Heart right ventricle (tissue), 16 donors: ENCODE data around the gene MECR. TPM values are rescaled to one million over a fixed set of nuclear protein-coding genes. Genes with fewer than 3 reads are reported as not detected.

Experiments used
- ATAC-seq, 8 donors: fragments of 200-7000 bp; cut with Tn5 transposase; one replicate each; pipeline ENCODE4 v1.9.1; 2020; ENCODE audit warnings: mild to moderate bottlenecking in 8 of 8, moderate library complexity in 8 of 8, moderate number of reproducible peaks in 1 of 8
- DNase-seq, 2 donors: peaks; one replicate each; pipeline ENCODE4 v3.0.0-alpha.2; 2020
- H3K27ac ChIP-seq, 10 donors: fragments of 200-600 bp; sonication (generic) in 2 of 10; one replicate each; pipeline versions ENCODE4 v1.5.0 to v1.8.0; 2020 to 2022; ENCODE audit warnings: mild to moderate bottlenecking in 3 of 10
- H3K27me3 ChIP-seq, 7 donors: fragments of 200-600 bp; one replicate each; pipeline ENCODE4 v1.8.0; 2021 to 2022; ENCODE audit warnings: mild to moderate bottlenecking in 2 of 7
- H3K36me3 ChIP-seq, 9 donors: fragments of 200-600 bp; sonication (generic) in 1 of 9; one replicate each; pipeline versions ENCODE4 v1.5.0 to v1.8.0; 2020 to 2022; ENCODE audit warnings: mild to moderate bottlenecking in 2 of 9
- H3K4me1 ChIP-seq, 9 donors: fragments of 200-600 bp; sonication (generic) in 1 of 9; one replicate each; pipeline versions ENCODE4 v1.5.0 to v1.8.0; 2020 to 2022; ENCODE audit warnings: mild to moderate bottlenecking in 4 of 9
- H3K4me3 ChIP-seq, 10 donors: fragments of 200-600 bp; sonication (generic) in 2 of 10; one replicate each; pipeline versions ENCODE4 v1.5.0 to v1.8.0; 2020 to 2022; ENCODE audit warnings: mild to moderate bottlenecking in 7 of 10, moderate library complexity in 2 of 10
- H3K9me3 ChIP-seq, 11 donors: fragments of 200-600 bp in 10 of 11; sonication (generic) in 2 of 11; one replicate each; pipeline versions ENCODE4 v1.5.0 to v1.8.0; 2013 to 2022; ENCODE audit warnings: mild to moderate bottlenecking in 2 of 11, control low read depth in 1 of 11, moderate library complexity in 1 of 11
- CTCF ChIP-seq, 9 donors: fragments of 200-600 bp; sonication (generic) in 2 of 9; IDR thresholded peaks; one replicate each; pipeline versions ENCODE4 v1.5.0 to v1.8.0; 2021 to 2022; ENCODE audit warnings: antibody characterized with exemption in 9 of 9, mild to moderate bottlenecking in 5 of 9, moderate library complexity in 1 of 9
- WGBS, 2 donors: extraction: QIAGEN DNeasy Blood & Tissue Kit; methylation state at CpG; one replicate each; pipeline ENCODE4 v1.1.7; 2013; ENCODE audit warnings: inconsistent platforms in 1 of 2; 5-methylcytosine and 5-hydroxymethylcytosine counted together
- intact Hi-C, 10 donors: fragments of 100-400 bp; cut with DNase I; formaldehyde crosslinking; loops; one replicate each; pipeline versions ENCODE4 v1.11.1 to v1.14.2; 2022
- polyA plus RNA-seq, 2 donors: library from polyadenylated mRNA; stranded (reverse); fragments of 200-250 nt; gene quantifications; one replicate each; pipeline ENCODE4 v1.2.3, GENCODE V29; 2013
- total RNA-seq, 10 donors: library from RNA; stranded (reverse); fragmentation: NEBNext Ultra II Directional in 3 of 10; extraction: Animal tissue kit (Norgen Biotek cat#: 25700) in 3 of 10; gene quantifications; one replicate each; pipeline versions ENCODE4 v1.2.1 to v1.2.4, GENCODE V29; 2021 to 2023
- donor health status: Arrhythmogenic right ventricular cardiomyopathy.
- donor health status: ischemic (EF 13 %, LVEDD 7.1; RV severe dilation, severe dysfunction).
- donor health status: healthy with polysubstance abuse.
- donor health status: DM: no; HTN: yes; CAD: no.
- donor health status: DM: no; HTN: no; CAD: no.
- donor health status: ischemic (EF 25% LVEDD 6.9; RV normal size, moderate dysfunction).
- donor health status: ischemic (EF 25% LVEDD 5.7; RV mildly dilated, moderate dysfunction).
- donor health status: healthy.
- donor health status: DM: yes; HTN: yes; CAD: no.
- donor health status: Ischemic cardiomyopathy.
- donor health status: ischemic (EF 35%, LVEDD 5.7; RV mildly dilated, moderate dysfunction).
- donor health status: nonischemic (EF 11% LVEDD 7.7; RV severe dilation, severe dysfunction).
- donor health status: DM: yes; HTN: yes; CAD: no.
- donor health status: PGD.
- donor health status: ischemic (EF 29% LVEDD 5.4; RV normal size, mild dysfunction).
- donor health status: nonischemic (EF 23%, LVEDD 6.1; RV moderate dilation, normal function).

Gene MECR
- total and polyA plus RNA-seq, 12 donors = 27.8 to 45.6 (median 38.7) TPM

- no peak for TF ChIP-seq CTCF (IDR thresholded peaks at IDR 0.05)
- H3K27ac ChIP-seq = no peak overlapping the region
- peaks cover 0 to 8% (median 2%) of the 10 kb centered on the region in 7 donors for H3K27me3 ChIP-seq
- H3K9me3 ChIP-seq = no peaks in the 10 kb centered on the region
- no peak overlapping the region for H3K4me3 ChIP-seq
- H3K36me3 ChIP-seq = no peaks in the 10 kb centered on the region
- DNase-seq = no peak
- no peak for ATAC-seq
- WGBS, 2 donors = 88 to 90% methylated on average over 3 of the region's 3 CpGs
- no peaks in the 10 kb centered on the region for H3K4me1 ChIP-seq
- intact Hi-C loops = no loop called here
These were observed 22.4 kb upstream of the MECR start for GRCh38 chr1:29253180-29253579.

GRCh38 chr1:29251164-29252124 lies 20.7 kb upstream of the MECR start:
- TF ChIP-seq CTCF (IDR thresholded peaks at IDR 0.05) = no peak
- 83 to 84% methylated on average over 8 of the region's 8 CpGs for WGBS, 2 donors
- no peak overlapping the region for H3K4me3 ChIP-seq
- no peaks in the 10 kb centered on the region for H3K27me3 ChIP-seq
- no peaks in the 10 kb centered on the region for H3K4me1 ChIP-seq
- no peaks in the 10 kb centered on the region for H3K9me3 ChIP-seq
- H3K27ac ChIP-seq = no peak overlapping the region
- ATAC-seq = no peak
- intact Hi-C loops = no loop called here
- H3K36me3 ChIP-seq = no peaks in the 10 kb centered on the region
- DNase-seq = no peak

- no peaks in the 10 kb centered on the region for H3K9me3 ChIP-seq
- intact Hi-C loops = loop anchor here in 2 of 10 donors (10.0 kb wide), 3 partner anchors 85 to 1455 kb away; no protein-coding TSS in a partner anchor
- no peak overlapping the region for H3K4me3 ChIP-seq
- DNase-seq (no peak), ATAC-seq (no peak)
- no peaks in the 10 kb centered on the region for H3K36me3 ChIP-seq
- H3K27me3 ChIP-seq = no peaks in the 10 kb centered on the region
- no peak overlapping the region for H3K27ac ChIP-seq
- TF ChIP-seq CTCF (IDR thresholded peaks at IDR 0.05) = no peak
- WGBS, 2 donors = 99% methylated on average over 2 of the region's 2 CpGs
- no peaks in the 10 kb centered on the region for H3K4me1 ChIP-seq
These were observed 19.3 kb upstream of the MECR start for GRCh38 chr1:29249951-29250581.

- no peaks in the 10 kb centered on the region for H3K36me3 ChIP-seq
- WGBS, 2 donors = 53 to 58% methylated on average over 8 of the region's 8 CpGs
- H3K4me3 ChIP-seq = no peak overlapping the region
- no peak for ATAC-seq
- no peak for TF ChIP-seq CTCF (IDR thresholded peaks at IDR 0.05)
- H3K27me3 ChIP-seq = no peaks in the 10 kb centered on the region
- intact Hi-C loops = loop anchor here in 2 of 10 donors (10.0 kb wide), 3 partner anchors 86 to 1456 kb away; no protein-coding TSS in a partner anchor
- no peaks in the 10 kb centered on the region for H3K9me3 ChIP-seq
- H3K27ac ChIP-seq = no peak overlapping the region
- DNase-seq = no peak
- H3K4me1 ChIP-seq = no peaks in the 10 kb centered on the region
These were observed 18.5 kb upstream of the MECR start for GRCh38 chr1:29249170-29249691.
